ENCODE results near the gene LMF1. TPM values are rescaled to one million over a fixed set of nuclear protein-coding genes. Genes with fewer than 3 reads are reported as not detected.
A peak's percentile ranks its signal among the peaks of the same experiment; 100 is the strongest.

Gene LMF1
- total and polyA plus RNA-seq, 2 of the 4 experiments (the other 2 are of a cell fraction), result 7.7 to 13.1 TPM

GRCh38 chr16:920051-920681 lies 50.6 kb downstream of the LMF1 start:
- intact Hi-C loops (cut with micrococcal nuclease) (no loop called here), in situ Hi-C loops (cut with MboI; ENCODE audit: low sequenced_read_pairs) (no loop called here), dilution Hi-C loops (cut with HindIII; ENCODE audit: low sequenced_read_pairs, unreplicated experiment) (no loop called here)
- CTCF ChIA-PET, result interaction anchor here (0.6 kb wide), 1 partner anchor 47 kb away, joined by 3 read pairs; no protein-coding TSS in a partner anchor
- Histone ChIP-seq H2BK15ac (ENCODE audit: low read depth, low read length) (no peak overlapping the region), H3K27me3 (ENCODE audit: control insufficient read depth, insufficient read depth, low read length) (no peaks in the 10 kb centered on the region), H3K56ac (ENCODE audit: extremely low read depth, insufficient read depth, low read length) (peak overlapping the region; percentile 26; the same call in 1 of the 2 replicates), H3K9me3 (ENCODE audit: control insufficient read depth, insufficient read depth, low read length) (peaks cover 4% of the 10 kb centered on the region), H3K27ac (ENCODE audit: insufficient read depth, low read length) (peak overlapping the region; percentile 70), H2BK120ac (ENCODE audit: low read depth, low read length) (peak overlapping the region; percentile 91), H4K8ac (ENCODE audit: low read depth in 2 of 2, low read length in 2 of 2) (peak overlapping the region; percentile 66 to 85; a peak in 3 of 4 replicates), H3K23ac (ENCODE audit: low read depth, low read length) (peak overlapping the region; percentile 32; the same call in 1 of the 2 replicates), H3K4me3 (ENCODE audit: insufficient read depth, low read depth, low read length) (no peak overlapping the region), H2AFZ (replicated peaks; ENCODE audit: low read length, poor library complexity) (peak overlapping the region; percentile 82), H2AK5ac (ENCODE audit: low read depth, low read length) (peak overlapping the region; percentile 81; the same call in 1 of the 2 replicates), H2BK5ac (ENCODE audit: low read depth, low read length, poor library complexity, severe bottlenecking) (peak overlapping the region; percentile 86), H2BK20ac (ENCODE audit: low read depth, low read length) (peak overlapping the region; percentile 23), H3K9ac (ENCODE audit: low read depth, low read length) (peak overlapping the region; percentile 31), H3K4me2 (ENCODE audit: low read depth, low read length) (peak overlapping the region; percentile 3; the same call in 1 of the 2 replicates), H3K4ac (ENCODE audit: low read depth, low read length) (peak overlapping the region; percentile 83), H4K20me1 (ENCODE audit: insufficient read depth, low read length) (no peaks in the 10 kb centered on the region), H3K14ac (replicated peaks; ENCODE audit: low read depth, low read length) (peak overlapping the region; percentile 73), H4K5ac (ENCODE audit: low read depth, low read length) (peak overlapping the region; percentile 27), H3K4me1 (ENCODE audit: control insufficient read depth, insufficient read depth, low read length) (peaks cover 15% of the 10 kb centered on the region), H3K18ac (ENCODE audit: low read depth, low read length) (peak overlapping the region; percentile 34), H2AK9ac (replicated peaks; ENCODE audit: low read depth, low read length, poor library complexity) (peak overlapping the region; percentile 92), H3K36me3 (ENCODE audit: control insufficient read depth, insufficient read depth, low read length) (peaks cover 2% of the 10 kb centered on the region; the same call in 1 of the 2 replicates), H3K79me1 (ENCODE audit: low read depth in 1 of 2, low read length in 2 of 2) (no peaks in the 10 kb centered on the region), H3K9me1 (ENCODE audit: insufficient read depth, low read length) (peaks cover 4% of the 10 kb centered on the region; the same call in 1 of the 2 replicates), H4K91ac (ENCODE audit: insufficient read depth, low read depth, low read length) (peak overlapping the region; percentile 87)
- no TSS peak for BruUV-seq (replicated peaks)
- ATAC-seq (ENCODE audit: low read depth) (peak; percentile 92), DNase-seq (peak; percentile 62)
- 87% methylated on average over 3 of the region's 23 CpGs; no CpG with 5 or more reads in 1 of the 2 experiments for WGBS, 2 experiments (ENCODE audit: extremely low coverage in 2 of 2, insufficient read length in 1 of 2)
- POLR2A ChIA-PET (ENCODE audit: unreplicated experiment), result no interaction called here
- no peak for TF ChIP-seq NFE2L2 (IDR thresholded peaks at IDR 0.05; ENCODE audit: low read depth, low read length)
- no peak for TF ChIP-seq MAFK (IDR thresholded peaks at IDR 0.05; ENCODE audit: low read depth, low read length)
- TF ChIP-seq RAD21 (IDR thresholded peaks at IDR 0.05; ENCODE audit: low read length), result no peak
- TF ChIP-seq RFX5 (IDR thresholded peaks at IDR 0.05; ENCODE audit: low read depth, low read length), result no peak
- no peak for TF ChIP-seq ELK1 (IDR thresholded peaks at IDR 0.05; ENCODE audit: borderline replicate concordance, low read depth, low read length)
- TF ChIP-seq FOS (IDR thresholded peaks at IDR 0.05; ENCODE audit: low read depth, low read length), result no peak
- TF ChIP-seq RCOR1 (IDR thresholded peaks at IDR 0.05; ENCODE audit: insufficient replicate concordance, low read length), result no peak
- TF ChIP-seq CHD1 (IDR thresholded peaks at IDR 0.05; ENCODE audit: low read depth, low read length), result no peak
- TF ChIP-seq CTCF (conservative IDR thresholded peaks at IDR 0.05; ENCODE audit: low read depth, low read length), result no peak
- no peak for TF ChIP-seq USF2 (IDR thresholded peaks at IDR 0.05; ENCODE audit: low read depth, low read length)
- TF ChIP-seq POLR2A (IDR thresholded peaks at IDR 0.05; ENCODE audit: low read depth, low read length), result no peak
- TF ChIP-seq CEBPB (IDR thresholded peaks at IDR 0.05; ENCODE audit: low read depth, low read length), result no peak
- TF ChIP-seq SMC3 (IDR thresholded peaks at IDR 0.05; ENCODE audit: low read depth, low read length), result no peak
- TF ChIP-seq MXI1 (IDR thresholded peaks at IDR 0.05; ENCODE audit: borderline replicate concordance, low read depth, low read length), result no peak
- TF ChIP-seq BHLHE40 (IDR thresholded peaks at IDR 0.05; ENCODE audit: low read depth, low read length), result no peak
